RWPE2 (cell line): Measurements from ENCODE around the gene KAZN.

Experiments
- ATAC-seq: fragments of 200-7000 bp; cut with Tn5 transposase; 3 replicates; pipeline ENCODE4 v1.9.1; 2021; ENCODE audit warnings: low read depth
- DNase-seq: peaks from one replicate; pipeline ENCODE4 v3.0.0-alpha.2; 2020; ENCODE audit warnings: low spot score
- H3K27ac ChIP-seq: fragments of 450-650 bp; 2 replicates; pipeline ENCODE4 v1.5.1; 2017; ENCODE audit warnings: mild to moderate bottlenecking; ENCODE audit not compliant: poor library complexity, severe bottlenecking
- H3K27me3 ChIP-seq: fragments of 250-450 bp; sonication (Bioruptor Pico); 2 replicates; pipeline ENCODE4 v1.5.1; 2021; ENCODE audit warnings: mild to moderate bottlenecking, moderate library complexity; ENCODE audit not compliant: insufficient read depth, poor library complexity, severe bottlenecking
- H3K36me3 ChIP-seq: fragments of 250-450 bp; sonication (Bioruptor Pico); 2 replicates; pipeline ENCODE4 v1.5.1; 2020; ENCODE audit warnings: low read depth, mild to moderate bottlenecking, moderate library complexity
- H3K4me1 ChIP-seq: fragments of 250-450 bp; sonication (Bioruptor Pico); 2 replicates; pipeline ENCODE4 v1.5.1; 2021; ENCODE audit warnings: mild to moderate bottlenecking, moderate library complexity; ENCODE audit not compliant: insufficient read depth, poor library complexity, severe bottlenecking
- H3K4me3 ChIP-seq: fragments of 250-450 bp; sonication (Bioruptor Pico); 2 replicates; pipeline ENCODE4 v1.5.1; 2021; ENCODE audit warnings: mild to moderate bottlenecking, moderate library complexity; ENCODE audit not compliant: severe bottlenecking
- H3K9me3 ChIP-seq: fragments of 250-450 bp; sonication (Bioruptor Pico); 2 replicates; pipeline ENCODE4 v1.5.1; 2021; ENCODE audit warnings: mild to moderate bottlenecking, moderate library complexity; ENCODE audit not compliant: severe bottlenecking
- TF ChIP-seq, protein P1 (sequence below): fragments of 450-650 bp; IDR thresholded peaks from one replicate; pipeline ENCODE4 v1.5.1; 2017; ENCODE audit warnings: mild to moderate bottlenecking, moderate library complexity; ENCODE audit not compliant: poor library complexity, severe bottlenecking

The KAZN gene

DNA sequence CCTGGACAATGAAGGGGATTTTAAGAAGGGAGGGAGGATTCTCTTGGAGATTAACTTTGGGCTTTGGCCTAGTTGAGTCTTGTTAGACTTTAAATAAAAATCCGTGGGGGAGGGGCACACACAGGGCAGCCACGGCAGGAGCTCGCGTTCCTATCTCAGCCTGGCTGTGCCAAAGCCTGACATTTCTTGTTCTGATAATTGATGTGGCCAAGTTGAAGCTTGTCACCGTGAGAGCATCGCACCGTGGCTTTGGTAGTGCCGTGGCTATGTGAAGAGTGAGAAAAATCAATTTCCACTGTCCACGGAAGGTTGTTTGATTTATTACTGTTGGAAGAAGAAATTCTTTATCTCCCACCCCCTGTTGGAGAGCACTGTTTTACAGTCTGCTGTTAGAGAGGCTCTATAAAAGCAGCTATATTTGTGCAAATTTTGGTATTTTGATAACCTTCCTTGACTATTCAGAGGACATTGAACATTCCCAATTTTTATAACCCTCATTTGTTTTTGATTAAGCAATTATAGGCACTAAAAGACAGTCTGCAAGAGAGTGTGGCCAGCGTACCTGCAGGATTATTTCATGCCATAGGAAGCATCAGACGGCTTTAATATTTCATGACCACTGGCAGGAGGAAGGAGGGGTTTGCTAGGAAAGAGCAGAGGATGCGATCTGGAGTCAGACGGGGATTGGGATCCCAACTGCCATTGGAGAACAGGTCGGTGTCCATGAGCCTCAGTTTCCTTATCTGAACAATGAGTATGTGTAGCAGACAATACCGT, 160.7 kb downstream of the KAZN start:
- Histone ChIP-seq H3K36me3 (no peaks in the 10 kb centered on the region), H3K27me3 (no peaks in the 10 kb centered on the region), H3K9me3 (no peaks in the 10 kb centered on the region), H3K4me3 (no peak overlapping the region), H3K4me1 (no peaks in the 10 kb centered on the region), H3K27ac (no peak overlapping the region)
- TF ChIP-seq, protein P1, sequence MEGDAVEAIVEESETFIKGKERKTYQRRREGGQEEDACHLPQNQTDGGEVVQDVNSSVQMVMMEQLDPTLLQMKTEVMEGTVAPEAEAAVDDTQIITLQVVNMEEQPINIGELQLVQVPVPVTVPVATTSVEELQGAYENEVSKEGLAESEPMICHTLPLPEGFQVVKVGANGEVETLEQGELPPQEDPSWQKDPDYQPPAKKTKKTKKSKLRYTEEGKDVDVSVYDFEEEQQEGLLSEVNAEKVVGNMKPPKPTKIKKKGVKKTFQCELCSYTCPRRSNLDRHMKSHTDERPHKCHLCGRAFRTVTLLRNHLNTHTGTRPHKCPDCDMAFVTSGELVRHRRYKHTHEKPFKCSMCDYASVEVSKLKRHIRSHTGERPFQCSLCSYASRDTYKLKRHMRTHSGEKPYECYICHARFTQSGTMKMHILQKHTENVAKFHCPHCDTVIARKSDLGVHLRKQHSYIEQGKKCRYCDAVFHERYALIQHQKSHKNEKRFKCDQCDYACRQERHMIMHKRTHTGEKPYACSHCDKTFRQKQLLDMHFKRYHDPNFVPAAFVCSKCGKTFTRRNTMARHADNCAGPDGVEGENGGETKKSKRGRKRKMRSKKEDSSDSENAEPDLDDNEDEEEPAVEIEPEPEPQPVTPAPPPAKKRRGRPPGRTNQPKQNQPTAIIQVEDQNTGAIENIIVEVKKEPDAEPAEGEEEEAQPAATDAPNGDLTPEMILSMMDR = no peak
- ATAC-seq = no peak
- DNase-seq = no peak

DNA sequence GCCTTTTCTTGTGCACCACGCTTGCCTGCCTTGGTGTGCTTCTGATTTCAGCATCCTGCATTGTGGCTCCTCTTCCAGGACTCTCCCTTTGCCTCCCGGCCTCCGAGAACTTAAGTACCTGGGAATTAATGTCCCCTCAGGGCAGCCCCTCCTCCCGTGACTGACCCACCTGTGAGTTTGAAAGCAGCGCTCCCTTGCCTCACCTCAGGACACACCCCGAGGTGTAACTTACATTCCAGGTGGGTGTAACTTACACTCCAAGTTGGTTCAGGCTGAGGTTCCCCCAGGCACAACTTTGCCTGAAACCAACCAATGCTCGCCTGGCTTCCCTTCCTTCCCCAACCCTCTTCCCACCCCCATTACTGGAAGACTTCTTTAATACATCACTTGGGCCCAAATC, 161.4 kb downstream of the KAZN start:
- Histone ChIP-seq H3K9me3 (no peaks in the 10 kb centered on the region), H3K27me3 (no peaks in the 10 kb centered on the region), H3K36me3 (no peaks in the 10 kb centered on the region), H3K4me1 (no peaks in the 10 kb centered on the region), H3K27ac (no peak overlapping the region), H3K4me3 (no peak overlapping the region)
- TF ChIP-seq, protein P1 = no peak
- no peak for ATAC-seq
- DNase-seq = no peak

DNA sequence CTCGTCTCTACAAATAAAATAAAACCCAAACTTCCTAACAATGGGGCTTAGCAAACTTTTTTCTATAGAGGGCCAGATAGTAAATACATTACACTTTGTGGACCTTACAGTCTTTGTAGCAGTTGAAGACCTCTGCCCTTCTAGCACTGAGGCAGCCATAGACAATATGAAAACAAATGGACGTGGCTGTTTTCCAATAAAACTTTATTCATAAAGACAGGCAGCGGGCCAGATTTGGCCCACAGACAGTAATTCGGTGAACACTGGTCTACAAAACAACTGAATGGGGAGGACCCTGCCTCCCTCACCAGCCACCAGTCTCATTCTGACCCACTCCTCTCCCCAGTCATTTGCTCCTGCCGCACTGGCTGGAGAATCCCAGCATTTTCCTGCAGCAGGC, 162.3 kb downstream of the KAZN start:
- Histone ChIP-seq H3K27me3 (no peaks in the 10 kb centered on the region), H3K27ac (no peak overlapping the region), H3K36me3 (no peaks in the 10 kb centered on the region), H3K4me1 (no peaks in the 10 kb centered on the region), H3K9me3 (no peaks in the 10 kb centered on the region), H3K4me3 (no peak overlapping the region)
- no peak for ATAC-seq
- TF ChIP-seq, protein P1 = no peak
- DNase-seq = no peak

DNA sequence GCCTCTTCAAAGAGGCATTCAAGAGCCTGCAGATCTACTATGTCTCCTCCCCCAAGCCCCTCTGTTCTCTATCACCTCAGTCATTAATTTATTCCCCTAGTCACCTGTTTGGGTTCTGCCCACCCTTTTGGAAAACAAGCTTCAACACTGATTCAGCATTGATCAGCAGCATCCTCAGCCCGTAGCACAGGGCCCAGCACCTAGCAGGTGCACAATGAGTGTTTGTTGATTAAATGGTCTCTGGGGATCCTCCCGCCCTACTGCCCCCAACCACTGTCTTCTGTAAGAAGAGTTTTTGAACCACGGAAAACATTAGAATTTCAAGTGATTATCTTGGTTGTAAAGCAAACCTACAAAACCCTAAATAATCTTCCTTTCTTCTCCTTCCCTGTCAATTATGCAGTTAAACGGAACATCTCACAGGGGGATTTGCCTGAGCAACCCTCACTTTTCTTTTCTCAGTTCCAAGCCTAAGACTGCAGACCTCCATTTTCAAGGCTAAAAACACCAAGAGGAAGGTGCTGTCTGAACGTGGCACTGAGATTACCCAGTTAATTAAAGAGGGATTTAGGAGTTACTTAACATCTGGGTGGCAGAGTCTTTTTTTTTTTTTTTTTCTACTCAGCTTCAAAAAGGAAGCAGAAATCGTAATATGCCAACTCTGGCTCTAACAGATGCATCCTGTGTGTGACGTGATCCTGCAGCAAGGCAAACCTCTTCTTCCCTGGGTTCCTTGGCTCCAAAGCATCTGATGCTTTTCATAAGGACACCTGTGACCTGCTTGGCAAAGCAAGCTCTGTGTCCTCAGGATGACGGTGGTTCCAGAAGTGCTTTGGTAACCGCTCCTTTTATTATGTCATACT, 163.0 kb downstream of the KAZN start:
- no peak for DNase-seq

More for the DNA sequence above, 163.0 kb downstream of the KAZN start:
- no peak for ATAC-seq
- Histone ChIP-seq H3K27ac (no peak overlapping the region), H3K4me1 (no peaks in the 10 kb centered on the region), H3K9me3 (no peaks in the 10 kb centered on the region), H3K27me3 (no peaks in the 10 kb centered on the region), H3K36me3 (no peaks in the 10 kb centered on the region), H3K4me3 (no peak overlapping the region)
- TF ChIP-seq, protein P1 = no peak
